Inferior parietal cortex (tissue), 1 donor: ENCODE measurements around the gene EXT2.

ENCODE experiments used
- DNase-seq: peaks from one replicate; pipeline ENCODE4 v3.0.0-alpha.2; 2016; ENCODE audit errors: extremely low spot score

EXT2 gene

DNA sequence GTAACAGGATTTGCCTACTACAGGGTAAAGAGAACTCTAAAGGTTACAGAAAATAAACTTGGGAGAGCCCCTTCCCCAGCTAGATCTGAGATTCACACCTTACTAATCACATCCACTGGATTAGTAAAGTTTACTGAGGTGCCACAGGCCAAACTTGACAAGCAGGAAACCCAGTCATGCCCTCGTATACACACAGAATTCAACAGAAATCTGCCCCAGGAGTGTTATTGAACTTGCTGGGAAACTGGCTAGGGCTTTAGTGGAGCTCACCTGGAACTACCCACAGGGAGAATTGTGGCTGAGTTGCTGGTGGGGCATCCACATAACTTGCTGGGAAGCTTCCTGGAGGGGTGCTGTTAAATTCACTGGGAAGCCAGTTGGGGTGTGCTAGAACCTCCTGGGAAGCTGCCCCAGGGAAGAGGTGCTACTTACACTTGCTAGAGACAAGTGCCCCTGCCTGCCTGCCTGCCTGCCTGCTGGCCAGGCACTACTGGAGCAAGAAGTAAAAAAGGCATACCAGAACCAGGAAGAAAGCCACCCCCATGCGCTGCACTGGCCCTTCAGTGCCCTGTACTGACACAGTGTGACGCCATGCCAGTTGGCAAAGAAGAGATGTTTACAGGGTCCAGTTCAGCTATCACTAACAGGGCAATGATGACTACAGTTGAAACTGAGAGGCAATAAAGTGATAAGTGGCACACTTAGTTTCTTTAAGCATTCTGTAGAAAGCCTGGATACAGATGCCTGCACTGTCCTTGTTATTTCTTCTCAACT lies 108.0 kb downstream of the EXT2 start:
- no peak for DNase-seq

DNA sequence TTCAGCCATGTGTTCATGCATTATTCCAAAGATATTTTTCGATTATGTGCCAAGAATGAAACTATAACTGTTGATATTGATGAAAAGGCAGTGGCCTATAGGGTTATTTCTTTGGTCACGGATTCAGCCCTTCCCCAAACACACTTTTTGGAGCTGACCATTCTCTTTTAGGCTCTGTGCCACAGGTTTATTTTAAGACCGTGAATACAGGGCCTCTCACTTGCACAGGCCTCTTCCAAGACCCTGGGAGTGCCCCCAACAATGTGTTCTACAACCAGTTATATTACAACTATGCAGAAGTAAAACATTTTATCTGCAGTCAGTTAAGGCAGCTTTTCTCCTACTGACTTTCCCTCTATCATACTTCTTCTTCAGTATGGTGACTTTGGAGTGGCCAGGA lies 109.9 kb downstream of the EXT2 start:
- no peak for DNase-seq

DNA sequence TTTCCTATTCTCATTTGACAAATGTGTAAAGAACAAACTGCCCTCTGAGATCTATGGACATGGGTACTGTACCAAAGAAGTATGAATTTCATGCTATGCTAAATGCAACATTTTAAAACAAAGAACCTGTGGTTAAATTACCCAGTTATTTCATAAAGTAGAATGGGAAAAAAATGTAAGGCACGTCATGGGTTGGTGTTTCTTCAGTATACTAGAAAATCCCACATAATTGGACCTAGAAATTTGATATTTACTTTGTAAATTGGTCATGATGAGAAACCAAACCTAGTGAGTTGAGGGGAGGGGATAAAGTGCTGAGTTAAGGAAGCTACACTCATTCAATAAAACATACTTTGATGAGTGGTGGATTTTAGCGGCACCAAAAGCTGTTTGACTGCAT lies 110.4 kb downstream of the EXT2 start:
- no peak for DNase-seq

DNA sequence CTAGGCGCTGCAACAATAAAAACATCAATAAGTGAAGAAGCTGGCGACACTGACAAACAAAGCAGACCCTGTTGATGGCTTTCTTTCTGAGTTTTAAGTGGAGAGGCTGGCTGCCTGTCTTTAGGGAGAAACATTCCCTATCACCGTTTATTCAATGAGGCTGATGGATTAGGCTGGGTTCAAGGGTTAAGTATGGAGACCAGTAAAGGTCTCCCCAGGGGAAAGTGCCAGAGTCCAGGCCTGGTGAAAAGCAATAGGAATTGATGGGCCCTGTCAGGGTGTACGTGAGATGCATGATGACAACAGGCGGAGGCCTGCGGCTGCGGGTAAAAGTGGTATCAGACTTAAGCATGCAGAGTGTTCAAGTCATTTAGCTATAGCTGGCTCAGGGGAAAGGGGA lies 111.8 kb downstream of the EXT2 start:
- DNase-seq, result no peak

DNA sequence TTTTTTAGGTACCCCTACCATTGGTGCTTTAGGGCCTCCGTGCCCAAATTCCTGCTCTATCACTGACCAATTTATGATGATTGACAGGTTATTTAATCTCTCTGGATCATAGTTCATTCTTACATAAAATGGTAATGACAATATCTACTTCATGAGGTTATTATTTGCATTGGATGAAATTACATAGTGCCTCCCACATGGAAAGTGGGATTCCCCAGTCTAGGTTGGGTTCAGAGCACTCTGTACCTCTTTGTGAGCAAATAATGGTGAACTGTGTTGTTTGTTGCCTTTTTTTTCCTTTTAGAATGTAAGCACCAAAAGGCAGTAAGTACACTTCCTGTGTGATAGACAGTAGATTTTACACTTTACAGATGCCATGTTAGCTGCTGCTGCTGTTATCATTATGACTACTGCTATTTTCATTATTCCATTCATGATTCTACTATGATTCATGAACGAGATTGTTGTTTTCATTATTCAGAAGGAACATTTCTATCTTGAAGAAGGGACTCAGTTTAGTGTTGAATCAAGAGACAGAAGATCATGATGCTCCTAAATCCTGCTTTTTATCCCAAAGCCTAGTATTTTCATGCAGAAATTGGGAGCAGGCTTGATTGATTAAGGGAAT lies 113.6 kb downstream of the EXT2 start:
- DNase-seq, result no peak

DNA sequence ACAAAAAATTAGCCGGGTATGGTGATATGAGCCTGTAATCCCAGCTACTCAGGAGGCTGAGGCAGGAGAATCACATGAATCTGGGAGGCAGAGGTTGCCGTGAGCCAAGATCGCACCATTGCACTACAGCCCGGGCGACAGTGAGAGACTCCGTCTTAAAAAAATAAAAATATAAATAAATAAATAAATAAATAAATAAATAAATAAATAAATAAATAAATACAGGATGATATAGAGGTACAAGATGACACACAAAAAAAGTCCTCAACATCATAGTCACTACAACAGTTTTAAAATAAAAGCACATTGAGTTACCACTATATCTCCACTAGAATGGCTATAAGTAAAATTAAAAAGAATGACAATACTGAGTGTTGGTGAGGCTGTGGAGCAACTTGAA lies 116.7 kb downstream of the EXT2 start:
- DNase-seq, result no peak

DNA sequence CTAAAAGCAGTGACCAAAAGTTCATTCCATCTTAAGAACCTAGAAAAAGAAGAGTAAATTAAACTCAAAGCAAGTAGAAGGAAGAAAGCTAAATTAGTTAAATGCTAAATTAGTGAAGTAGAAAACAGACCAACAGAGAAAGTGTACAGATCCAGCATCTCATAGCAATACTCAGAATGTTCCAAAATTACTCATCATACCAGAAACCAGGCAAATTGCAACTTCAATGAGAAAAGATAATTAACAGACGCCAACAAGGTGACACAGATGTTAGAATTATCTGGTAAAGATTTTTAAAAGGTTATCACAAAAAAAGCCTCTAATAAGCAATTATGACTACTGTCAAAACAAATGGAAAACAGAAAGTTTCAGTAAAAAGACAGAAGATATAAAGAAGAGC lies 117.7 kb downstream of the EXT2 start:
- DNase-seq, result no peak

DNA sequence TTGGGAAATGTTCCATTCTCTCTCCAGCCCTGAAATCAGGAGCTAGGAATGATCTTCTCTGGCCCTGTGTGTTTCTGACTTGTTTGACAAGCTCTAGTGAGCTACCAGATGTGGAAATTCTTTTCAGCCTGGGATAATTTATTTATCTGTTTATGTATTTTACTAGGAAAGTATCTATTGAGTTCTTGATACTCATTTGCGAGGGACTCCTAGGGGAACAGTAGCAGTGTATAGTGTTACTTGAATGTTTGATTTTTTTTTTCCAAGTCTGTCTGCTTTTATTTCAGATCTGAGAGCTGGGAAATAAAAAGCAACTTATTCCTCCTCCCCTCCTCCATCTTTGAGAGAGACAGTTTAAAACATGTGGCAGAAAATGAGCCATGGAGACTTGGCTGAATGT lies 122.0 kb downstream of the EXT2 start:
- no peak for DNase-seq

DNA sequence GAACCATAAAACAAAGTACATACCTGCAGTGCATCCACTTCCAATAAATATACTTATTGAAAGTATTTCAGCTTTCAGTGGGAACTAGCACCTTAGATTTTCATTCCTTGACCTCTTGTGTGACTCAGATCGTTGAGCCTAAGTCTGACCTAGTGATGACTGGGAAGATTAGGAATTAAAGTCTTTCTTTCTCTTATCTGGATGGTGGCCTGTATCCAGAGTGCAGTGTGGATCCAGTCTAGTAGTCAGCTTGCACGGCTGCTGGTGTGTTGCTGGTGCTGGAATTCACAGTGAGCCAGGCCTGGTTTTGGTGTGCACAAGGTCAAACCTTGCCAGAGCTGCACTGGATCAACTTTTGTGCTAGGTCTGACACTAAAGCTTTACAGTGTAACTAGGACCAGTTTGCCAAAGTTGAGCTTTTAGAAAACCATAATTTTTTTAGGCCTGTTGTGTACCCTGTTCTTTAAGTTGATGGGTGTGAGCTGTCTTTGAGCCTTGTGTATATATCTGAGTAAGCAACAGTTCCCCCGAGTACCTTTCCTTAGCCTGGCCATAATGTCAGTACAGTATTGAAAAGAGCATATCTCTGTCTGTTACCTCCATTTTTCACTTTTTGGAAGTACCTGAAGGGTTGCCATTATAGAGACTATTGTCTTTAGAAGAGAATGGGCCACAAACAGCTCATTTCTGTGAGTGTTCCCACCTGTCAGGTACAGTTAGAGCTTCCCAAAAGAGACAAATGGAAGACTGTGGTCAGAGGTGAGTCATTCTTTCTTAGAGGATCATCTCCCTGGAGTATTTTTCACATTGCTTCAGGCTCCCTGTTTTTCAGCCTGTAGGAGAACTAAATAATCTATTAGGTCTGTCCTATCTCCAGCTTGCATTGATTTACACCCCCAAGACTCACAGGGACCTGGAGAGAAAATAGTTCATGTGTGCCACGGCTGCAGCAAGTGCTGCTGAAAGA lies 124.6 kb downstream of the EXT2 start:
- no peak for DNase-seq

DNA sequence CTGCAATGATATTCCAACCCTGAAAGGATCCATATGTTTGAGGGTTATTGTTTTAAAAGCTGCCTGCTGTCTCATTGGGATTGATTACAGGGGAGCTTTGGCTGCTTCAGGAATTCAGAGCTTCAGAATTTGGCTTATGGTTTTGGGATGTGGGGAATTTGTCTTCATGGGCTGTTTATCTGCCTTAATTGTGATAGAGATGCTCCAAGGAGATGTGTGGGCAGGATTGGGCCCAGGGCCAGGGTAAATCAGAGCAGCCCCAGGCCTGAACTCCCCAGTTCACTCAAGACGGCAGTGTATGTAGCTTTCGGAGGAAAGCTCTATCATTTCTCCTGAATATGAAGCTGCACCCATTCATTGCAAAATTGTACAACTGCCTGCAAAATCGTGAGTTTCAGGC lies 126.0 kb downstream of the EXT2 start:
- DNase-seq, result no peak

DNA sequence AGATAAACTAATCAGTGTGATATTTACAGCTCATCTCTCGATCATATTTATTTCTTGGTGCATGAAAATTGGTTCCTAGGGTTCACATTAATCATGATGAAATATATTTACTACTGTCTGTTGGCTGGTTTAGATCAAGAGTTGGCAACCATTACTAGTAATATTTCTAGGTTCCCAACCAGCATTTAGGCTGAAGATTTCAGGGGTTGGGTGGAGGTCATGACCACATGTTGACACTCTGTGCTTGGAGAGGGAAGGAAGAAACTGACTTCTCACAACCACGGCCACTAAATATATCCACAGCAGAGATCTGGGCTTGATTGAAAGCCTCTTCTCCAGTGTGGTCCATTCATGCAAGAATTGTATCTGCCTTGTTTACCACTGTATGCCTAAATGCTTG lies 126.5 kb downstream of the EXT2 start:
- DNase-seq, result no peak

DNA sequence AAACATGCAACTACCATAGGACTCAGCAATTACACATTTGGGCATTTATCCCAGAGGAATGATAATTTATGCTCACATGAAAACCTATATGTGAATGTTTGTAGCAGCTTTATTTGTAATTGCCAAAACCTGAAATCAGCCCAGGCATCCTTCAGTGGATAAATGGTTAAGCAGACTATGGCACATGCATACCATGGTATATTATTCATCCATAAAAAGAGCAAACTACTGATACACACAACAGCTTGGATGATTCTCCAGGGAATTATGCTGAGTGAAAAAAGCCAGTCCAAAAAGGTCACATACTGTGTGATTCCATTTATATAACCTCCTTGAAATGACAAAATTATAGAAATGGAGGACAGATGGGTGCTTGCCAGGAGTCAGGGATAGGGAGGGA lies 127.8 kb downstream of the EXT2 start:
- DNase-seq, result no peak

DNA sequence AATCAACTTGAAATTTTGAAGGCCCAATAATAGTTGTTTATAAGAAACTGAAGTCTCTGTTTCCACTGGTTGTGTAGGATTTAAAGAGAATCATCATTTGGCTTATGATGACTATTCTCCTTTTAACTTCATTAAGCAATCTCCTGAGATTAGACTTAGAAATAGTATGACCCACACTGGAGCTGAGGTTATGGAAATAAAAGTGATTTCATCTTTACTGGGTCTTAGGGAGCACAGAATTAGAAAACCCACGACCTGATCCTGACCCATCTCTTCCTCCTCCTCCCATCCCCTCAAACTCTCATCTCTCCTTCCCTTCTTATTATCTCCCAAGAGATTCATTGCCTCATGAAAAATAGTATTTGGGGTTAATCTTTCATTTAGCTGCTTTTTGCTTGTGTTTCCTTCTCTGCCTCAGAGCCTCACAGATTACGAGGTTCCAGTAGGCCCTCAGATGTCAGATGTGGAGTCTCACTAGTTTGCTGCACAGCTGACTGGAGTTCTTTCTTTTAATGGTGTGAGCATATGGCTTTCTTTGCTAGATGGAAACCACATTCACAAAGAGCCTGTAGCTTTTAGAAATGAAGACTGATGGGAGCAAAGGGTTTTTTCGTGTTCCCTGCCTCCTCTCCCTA lies 129.5 kb downstream of the EXT2 start:
- no peak for DNase-seq

DNA sequence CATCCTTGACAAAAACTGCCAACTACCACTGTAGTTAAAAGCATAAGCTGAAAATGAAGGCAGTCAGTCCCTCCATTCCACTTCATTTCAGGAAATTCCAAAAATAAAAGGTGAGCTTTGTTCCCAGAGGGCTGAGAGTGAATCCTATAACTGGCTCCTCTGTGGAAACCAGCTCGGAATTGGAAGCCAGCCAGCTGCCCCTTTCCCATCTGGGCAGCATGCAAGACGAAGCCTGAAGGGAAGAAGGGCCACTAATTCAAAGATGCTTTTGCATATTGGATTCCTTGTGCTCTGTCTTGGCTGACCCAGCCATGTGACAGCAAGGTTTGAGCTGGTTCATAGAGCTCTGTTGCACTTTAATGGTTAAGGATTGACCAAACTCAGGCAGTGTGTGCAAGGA lies 131.0 kb downstream of the EXT2 start:
- DNase-seq, result no peak

DNA sequence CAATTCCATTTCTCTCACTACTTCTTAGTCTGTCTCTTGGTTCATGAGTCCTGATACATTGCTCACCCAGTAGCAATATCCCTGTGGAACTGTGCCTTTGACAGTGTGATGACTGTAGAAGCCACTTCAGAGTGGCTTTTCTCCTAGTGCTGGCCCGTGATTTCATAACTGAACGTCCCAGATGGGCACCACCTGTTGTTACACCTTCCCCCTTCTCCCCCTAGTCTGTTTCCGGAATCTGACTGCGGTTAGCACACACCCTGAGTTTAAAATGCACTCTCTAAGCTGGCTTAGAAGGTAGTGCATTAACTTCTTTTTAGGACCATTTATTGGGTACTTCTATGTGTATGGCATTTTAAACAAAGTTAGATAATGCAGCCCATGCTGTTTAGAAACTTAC lies 131.5 kb downstream of the EXT2 start:
- DNase-seq, result no peak

DNA sequence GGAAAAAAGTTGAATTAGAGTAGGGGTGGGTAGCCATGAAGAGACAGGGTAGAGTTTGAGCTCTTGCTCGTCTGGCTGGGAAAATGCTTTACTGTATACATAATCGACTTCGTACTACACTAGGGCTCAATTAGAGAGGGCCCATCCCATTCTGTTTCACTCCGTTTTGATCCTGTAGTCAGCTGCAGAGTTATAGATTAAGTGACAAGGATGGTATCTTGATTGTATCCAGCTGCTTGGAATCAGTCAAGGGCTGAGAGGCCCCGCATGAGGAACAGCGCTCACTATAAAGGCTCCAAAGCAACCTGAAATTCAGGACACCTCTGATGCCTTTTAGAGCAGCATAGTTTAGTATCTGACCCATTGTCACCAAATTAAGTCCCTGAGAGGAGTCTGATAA lies 132.9 kb downstream of the EXT2 start:
- DNase-seq, result no peak

DNA sequence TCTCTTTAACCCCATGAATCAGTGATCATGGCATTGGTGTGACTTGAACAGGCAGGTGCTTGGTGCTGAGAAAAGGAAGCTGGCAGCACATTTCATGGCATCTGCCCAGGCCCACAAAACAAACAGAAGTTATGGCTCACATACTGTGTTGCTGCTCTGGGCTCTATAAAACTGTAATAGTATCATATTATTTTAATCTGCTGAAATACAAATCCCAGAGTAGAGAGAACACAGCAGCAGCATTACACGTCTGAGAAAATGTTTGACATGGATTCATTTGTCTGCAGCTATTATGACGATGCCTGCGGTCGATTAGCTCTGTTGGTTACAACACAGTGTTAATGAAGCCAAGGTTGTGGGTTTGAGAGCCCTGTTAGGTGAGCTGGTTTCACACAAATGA lies 133.6 kb downstream of the EXT2 start:
- DNase-seq, result no peak

DNA sequence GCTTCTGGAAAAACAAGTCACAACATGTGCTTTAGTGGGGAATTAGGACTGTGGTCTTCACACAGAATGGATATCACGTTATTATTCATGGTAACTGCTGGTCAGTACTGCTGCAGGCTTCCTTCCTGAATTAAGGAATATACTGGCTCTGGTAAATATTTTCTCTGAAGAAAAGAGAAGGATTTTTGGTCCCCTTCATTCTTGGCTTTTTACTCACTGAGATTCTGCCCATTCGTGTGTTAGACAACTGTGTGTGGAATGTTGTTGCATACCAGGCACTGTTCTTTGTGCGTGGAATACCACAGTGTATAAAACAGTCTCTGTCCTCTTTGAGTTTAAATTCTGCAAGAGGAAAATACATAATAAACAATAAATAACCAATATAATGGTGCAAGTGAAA lies 134.1 kb downstream of the EXT2 start:
- no peak for DNase-seq

DNA sequence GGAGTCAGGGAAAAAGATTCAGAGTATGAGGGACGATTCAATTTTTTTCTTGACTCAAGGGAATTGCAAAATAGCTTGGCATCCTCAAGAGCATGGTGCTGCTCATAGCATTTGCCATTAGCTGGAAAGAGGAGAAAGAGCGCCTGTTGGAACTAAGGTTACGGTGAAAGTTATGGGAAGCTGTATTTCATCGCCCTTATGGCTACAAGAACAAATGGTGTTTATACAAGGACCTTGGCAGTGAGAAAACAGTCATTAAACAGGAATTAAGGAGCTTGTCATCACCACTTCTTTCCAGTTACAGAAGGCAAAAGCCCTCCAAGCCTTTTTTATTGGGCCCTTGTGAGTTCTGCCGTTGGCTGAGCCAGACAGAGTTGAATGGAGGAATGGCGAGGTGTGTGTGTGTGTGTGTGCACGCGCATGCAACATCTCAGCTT lies 140.3 kb downstream of the EXT2 start:
- DNase-seq, result no peak

DNA sequence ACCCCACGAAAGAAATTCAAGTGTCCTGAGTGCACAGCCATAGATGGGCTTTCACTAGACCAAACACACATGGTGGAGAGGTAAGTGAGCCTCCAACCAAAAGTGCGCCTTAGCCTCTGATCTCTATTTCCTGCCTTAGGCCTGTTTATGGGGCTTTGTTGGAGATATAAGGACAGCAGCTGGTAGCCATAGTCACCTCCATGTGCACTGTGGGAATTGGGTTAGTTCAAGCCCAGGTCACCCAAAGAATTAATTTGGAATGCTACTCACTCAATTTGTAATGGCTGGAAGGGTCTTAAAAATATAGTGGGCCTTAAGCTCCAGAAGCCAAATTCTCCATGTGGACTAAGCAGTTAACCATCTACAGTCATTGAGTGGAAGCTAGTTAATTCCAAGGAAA lies 140.8 kb downstream of the EXT2 start:
- no peak for DNase-seq

DNA sequence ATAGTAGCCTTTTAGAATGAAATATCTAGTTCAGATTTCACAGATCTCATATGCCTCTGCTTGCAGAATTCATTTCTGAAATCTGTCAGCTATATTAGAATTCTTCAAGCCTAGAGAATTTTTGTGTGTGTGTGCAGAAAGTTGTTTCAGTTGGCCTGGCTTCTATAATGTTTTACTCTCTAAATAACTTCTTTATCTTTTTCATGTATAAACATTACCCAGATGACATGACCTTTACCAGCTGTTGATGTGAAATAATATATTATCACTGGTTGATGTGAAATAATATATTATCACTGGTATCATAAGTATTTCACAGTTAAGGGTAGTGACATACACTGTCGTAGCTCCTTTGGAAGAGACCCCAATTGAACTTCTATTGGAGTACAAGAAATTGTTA lies 141.7 kb downstream of the EXT2 start:
- no peak for DNase-seq

DNA sequence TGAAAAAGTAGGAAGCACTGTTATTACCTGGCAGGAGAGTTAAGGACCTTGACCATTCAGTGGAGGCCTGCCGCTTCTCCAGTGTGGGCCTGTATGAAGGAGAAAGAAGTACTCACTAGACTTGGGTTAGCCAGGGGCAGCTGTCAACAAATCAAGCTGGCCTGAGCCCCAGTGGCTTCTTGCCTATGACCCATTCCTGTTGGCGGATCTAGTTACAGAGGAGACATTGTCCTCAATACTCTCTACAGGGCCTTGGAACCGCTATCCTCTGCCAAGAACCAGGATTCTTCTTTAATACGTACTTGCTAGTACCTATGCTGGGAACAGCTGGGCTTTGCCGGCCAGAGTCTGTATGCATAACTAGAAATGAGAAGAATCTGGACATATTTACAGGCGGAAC lies 146.4 kb downstream of the EXT2 start:
- peak; percentile 6 for DNase-seq
